ENCODE results near the gene ASPDH.

DNA sequence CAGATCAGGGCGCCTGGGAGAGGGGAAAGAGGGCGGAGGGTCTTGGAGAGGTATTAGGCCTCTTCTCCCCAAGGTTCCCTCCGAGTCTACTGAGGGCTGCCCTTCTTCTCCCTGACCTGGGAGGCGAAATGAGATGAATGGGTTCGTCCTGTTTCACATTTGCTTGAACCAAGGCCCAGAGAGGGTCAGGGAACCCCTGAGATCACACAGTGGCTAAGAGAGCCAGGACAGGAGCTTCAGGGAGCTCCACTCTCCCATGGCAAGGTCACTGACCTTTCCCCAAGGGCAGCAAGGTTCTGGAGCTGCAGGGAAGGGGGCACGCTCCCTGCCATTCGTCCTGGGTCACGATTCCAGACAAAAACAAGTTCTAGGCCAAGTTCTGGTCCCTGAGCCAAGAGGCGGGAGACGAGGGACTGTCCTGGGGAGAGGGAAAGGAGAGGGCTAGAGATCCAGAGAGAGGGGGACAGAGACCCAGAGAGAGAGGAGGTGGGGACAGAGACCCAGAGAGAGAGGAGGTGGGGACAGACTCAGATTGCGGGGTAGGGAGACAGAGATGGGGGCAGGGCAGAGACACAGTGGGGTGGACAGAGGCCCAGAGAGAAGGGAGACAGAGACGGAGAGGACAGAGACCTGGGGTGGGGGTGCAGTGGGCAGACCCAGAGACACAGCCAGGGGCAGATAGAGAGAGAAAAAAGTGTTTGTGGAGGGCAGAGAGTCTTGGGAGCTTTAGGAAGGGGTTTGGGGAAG, 541 bp downstream of the ASPDH start:
- TF ChIP-seq, protein P1, sequence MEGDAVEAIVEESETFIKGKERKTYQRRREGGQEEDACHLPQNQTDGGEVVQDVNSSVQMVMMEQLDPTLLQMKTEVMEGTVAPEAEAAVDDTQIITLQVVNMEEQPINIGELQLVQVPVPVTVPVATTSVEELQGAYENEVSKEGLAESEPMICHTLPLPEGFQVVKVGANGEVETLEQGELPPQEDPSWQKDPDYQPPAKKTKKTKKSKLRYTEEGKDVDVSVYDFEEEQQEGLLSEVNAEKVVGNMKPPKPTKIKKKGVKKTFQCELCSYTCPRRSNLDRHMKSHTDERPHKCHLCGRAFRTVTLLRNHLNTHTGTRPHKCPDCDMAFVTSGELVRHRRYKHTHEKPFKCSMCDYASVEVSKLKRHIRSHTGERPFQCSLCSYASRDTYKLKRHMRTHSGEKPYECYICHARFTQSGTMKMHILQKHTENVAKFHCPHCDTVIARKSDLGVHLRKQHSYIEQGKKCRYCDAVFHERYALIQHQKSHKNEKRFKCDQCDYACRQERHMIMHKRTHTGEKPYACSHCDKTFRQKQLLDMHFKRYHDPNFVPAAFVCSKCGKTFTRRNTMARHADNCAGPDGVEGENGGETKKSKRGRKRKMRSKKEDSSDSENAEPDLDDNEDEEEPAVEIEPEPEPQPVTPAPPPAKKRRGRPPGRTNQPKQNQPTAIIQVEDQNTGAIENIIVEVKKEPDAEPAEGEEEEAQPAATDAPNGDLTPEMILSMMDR (IDR thresholded peaks at IDR 0.05; ENCODE audit: low read depth, low read length), result no peak
- TF ChIP-seq EZH2phosphoT487 (IDR thresholded peaks at IDR 0.05; ENCODE audit: low read depth), result no peak

All from OCI-LY3 (cell line).